ENCODE measurements around the gene LRRC4C.

Gene LRRC4C

DNA sequence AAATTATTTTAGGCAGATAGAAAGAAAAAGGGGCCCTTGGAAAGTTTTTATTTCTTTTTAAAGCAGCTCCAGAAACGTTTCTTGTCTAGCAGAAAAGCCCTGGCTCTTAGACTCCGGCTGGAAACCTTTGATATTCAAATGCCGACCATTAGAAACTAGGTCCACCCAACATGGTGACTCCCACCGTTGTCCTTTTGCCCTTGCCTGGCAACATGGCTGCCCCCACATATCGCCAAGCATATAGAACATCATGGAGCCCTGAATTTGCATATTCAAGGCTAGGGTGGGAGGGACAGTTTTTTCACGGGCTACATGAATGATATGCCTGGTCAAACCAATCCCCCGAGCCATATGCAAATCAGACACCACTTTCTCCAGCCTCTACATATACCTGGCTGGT is 1379.0 kb downstream of the LRRC4C start:
- DNase-seq (ENCODE audit: low spot score): no peak

All from RKO (cell line).